PC-9 (cell line): ENCODE measurements around the gene INKA1. TPM values are rescaled to one million over a fixed set of nuclear protein-coding genes. Genes with fewer than 3 reads are reported as not detected.
A peak's percentile ranks its signal among the peaks of the same experiment; 100 is the strongest.
"Not testable (repeated sequence)": the region's sequence is repeated elsewhere in the genome, so short reads cannot be mapped to it uniquely, and the experiment has no call there.

Experiments used
- BruUV-seq: library from RNA; stranded (reverse); fragments of 400-500 nt; replicated peaks from 2 replicates; lab custom pipeline; 2021; lab: Mats Ljungman, UMichigan
- CTCF ChIA-PET: fragments of 300-600 bp; sonication (Branson Sonifier 250); formaldehyde crosslinking; loops from one replicate; lab custom pipeline; 2022; ENCODE audit warnings: antibody characterized with exemption; lab: Charles Lee
- POLR2A ChIA-PET: fragments of 300-600 bp; sonication (Branson Sonifier 250); formaldehyde crosslinking; loops from one replicate; lab custom pipeline; 2022; ENCODE audit warnings: antibody characterized with exemption; ENCODE audit not compliant: unreplicated experiment; lab: Charles Lee
- DNase-seq, 2 experiments: peaks; one replicate each; pipeline versions ENCODE4 v3.0.0 to v3.0.0-alpha.2; 2015 to 2022; ENCODE audit warnings: mixed read lengths in 1 of 2
- H2AFZ ChIP-seq: fragments of 200-600 bp; sonication (generic); 2 replicates; pipeline ENCODE4 v1.8.1; 2017; ENCODE audit warnings: antibody characterized with exemption
- H3F3A ChIP-seq: fragments of 200-600 bp; sonication (generic); 2 replicates; pipeline ENCODE4 v1.8.1; 2017; ENCODE audit warnings: antibody characterized with exemption, mild to moderate bottlenecking, low read depth; ENCODE audit not compliant: insufficient read depth
- H3K27ac ChIP-seq: fragments of 200-600 bp; sonication (generic); 2 replicates; pipeline ENCODE4 v1.6.1; 2016; ENCODE audit warnings: mixed run types
- H3K27me3 ChIP-seq: fragments of 200-600 bp; sonication (generic); 2 replicates; pipeline ENCODE4 v1.6.1; 2016; ENCODE audit warnings: low read depth, mixed run types; ENCODE audit not compliant: insufficient read depth
- H3K36me3 ChIP-seq: fragments of 200-600 bp; sonication (generic); 2 replicates; pipeline ENCODE4 v1.6.1; 2016; ENCODE audit warnings: low read depth, mixed run types
- H3K4me1 ChIP-seq: fragments of 200-600 bp; sonication (generic); replicated peaks from 2 replicates; pipeline ENCODE4 v1.6.1; 2016; ENCODE audit warnings: mixed run types; ENCODE audit not compliant: insufficient read depth
- H3K4me2 ChIP-seq: fragments of 200-600 bp; sonication (generic); 2 replicates; pipeline ENCODE4 v1.6.1; 2017; ENCODE audit warnings: mixed run types
- H3K4me3 ChIP-seq: fragments of 200-600 bp; sonication (generic); 2 replicates; pipeline ENCODE4 v1.6.1; 2016; ENCODE audit warnings: mixed run types
- H3K79me2 ChIP-seq: fragments of 200-600 bp; sonication (generic); 2 replicates; pipeline ENCODE4 v1.6.1; 2017; ENCODE audit warnings: low read depth, mixed run types
- H3K9me2 ChIP-seq: fragments of 200-600 bp; sonication (generic); 2 replicates; pipeline ENCODE4 v1.8.1; 2017; ENCODE audit warnings: mild to moderate bottlenecking; ENCODE audit not compliant: insufficient read depth
- H3K9me3 ChIP-seq: fragments of 200-600 bp; sonication (generic); 2 replicates; pipeline ENCODE4 v1.8.1; 2016; ENCODE audit warnings: low read depth; ENCODE audit not compliant: insufficient read depth
- H4K20me1 ChIP-seq: fragments of 200-600 bp; sonication (generic); 2 replicates; pipeline ENCODE4 v1.8.1; 2017; ENCODE audit not compliant: insufficient read depth
- CTCF ChIP-seq: fragments of 200-600 bp; sonication (generic); conservative IDR thresholded peaks from 2 replicates; pipeline ENCODE4 v1.6.1; 2017; ENCODE audit warnings: mixed run types, antibody characterized with exemption, mild to moderate bottlenecking, moderate library complexity
- EZH2 ChIP-seq: fragments of 200-600 bp; sonication (generic); IDR thresholded peaks from 2 replicates; pipeline ENCODE4 v1.8.0; 2017; ENCODE audit warnings: antibody characterized with exemption, low read depth
- intact Hi-C: fragments of 100-400 bp; cut with micrococcal nuclease; formaldehyde crosslinking; loops from one replicate; pipeline ENCODE4 v1.10.0; 2022; ENCODE audit not compliant: unreplicated experiment
- total RNA-seq: library from RNA; stranded (reverse); gene quantifications from 2 replicates; pipeline ENCODE4 v1.2.3, GENCODE V29; 2021

Gene INKA1
- total RNA-seq, 1 experiment from 2014 or later, result not detected

DNA sequence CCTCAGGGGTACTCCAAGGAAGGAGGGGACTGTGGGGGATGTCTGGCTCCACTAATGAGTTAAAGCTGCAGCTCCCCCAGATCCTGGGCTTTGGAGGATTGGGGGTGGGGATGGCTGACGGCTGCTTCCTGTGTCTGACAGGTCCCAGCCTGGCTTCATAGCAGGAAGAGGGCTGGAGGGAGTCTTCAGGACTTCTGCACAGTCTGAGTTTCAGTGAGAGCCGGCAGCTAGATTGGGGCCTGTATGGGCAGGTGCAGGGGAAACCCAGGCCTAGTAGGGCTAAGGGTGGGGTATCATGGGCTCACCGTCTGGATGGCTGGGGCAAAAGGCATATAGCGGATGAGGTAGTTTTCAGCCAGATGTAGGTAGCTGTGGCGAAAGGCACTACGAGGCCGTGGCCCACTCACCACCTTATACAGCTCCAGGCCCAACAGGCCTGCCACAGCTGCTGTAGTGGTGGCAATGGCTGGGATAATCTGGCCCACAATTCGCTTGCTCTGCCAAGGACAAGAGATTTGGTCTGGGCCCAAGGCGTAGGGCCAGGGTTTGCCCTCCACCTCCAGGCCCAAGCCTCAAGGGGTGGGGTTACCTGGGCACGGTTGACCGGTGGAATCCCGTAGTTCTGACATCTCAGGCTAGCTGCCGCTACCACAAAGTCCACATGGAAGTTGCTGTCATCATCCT lies 4.5 kb downstream of the INKA1 start:
- no peak for DNase-seq
- H3K4me3 ChIP-seq, result no peak overlapping the region
- peaks cover 9% of the 10 kb centered on the region for H3K27me3 ChIP-seq
- no peaks in the 10 kb centered on the region for H3K36me3 ChIP-seq
- H4K20me1 ChIP-seq, result no peaks in the 10 kb centered on the region; the same call in 1 of the 2 replicates
- H3K4me2 ChIP-seq, result no peak overlapping the region
- TF ChIP-seq CTCF (no peak), EZH2 (no peak)
- H2AFZ ChIP-seq, result no peak overlapping the region
- POLR2A ChIA-PET, result no interaction called here
- H3K9me3 ChIP-seq, result no peaks in the 10 kb centered on the region
- no peaks in the 10 kb centered on the region for H3K79me2 ChIP-seq
- CTCF ChIA-PET, result no interaction called here
- BruUV-seq, result no TSS peak
- no peak overlapping the region for H3K27ac ChIP-seq
- intact Hi-C loops, result no loop called here
- H3K9me2 ChIP-seq, result no peaks in the 10 kb centered on the region
- H3K4me1 ChIP-seq, result no peaks in the 10 kb centered on the region
- no peaks in the 10 kb centered on the region; the same call in 1 of the 2 replicates for H3F3A ChIP-seq

DNA sequence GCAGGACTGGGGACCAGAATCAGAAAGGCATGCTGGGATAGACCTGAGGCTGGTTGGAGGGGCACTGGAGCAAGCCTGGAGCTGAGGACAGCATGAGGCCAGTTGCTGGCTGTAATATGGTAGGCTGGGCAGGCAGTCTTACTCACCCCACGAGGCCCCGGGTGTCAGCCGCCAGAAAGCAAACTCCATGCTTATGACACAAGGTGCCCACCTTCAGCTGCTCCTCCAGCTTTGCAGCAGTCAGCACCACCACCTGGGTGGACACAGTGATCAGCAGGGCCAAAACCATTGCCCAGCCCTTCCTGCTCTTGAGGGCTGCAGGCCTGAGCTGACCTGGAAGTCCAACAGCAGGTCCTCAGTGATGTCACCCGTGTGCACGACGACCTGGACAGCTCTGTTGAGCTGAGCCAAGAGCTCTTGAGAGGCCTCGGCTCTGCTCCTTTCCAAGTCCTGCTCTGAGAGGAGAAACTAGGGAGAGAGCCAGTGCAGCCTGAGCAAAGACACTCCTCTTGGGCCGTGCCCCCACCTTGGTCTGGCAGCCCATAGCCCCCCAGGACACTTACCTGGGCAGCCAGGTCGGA lies 9.9 kb downstream of the INKA1 start:
- Histone ChIP-seq H2AFZ (no peak overlapping the region), H3F3A (no peaks in the 10 kb centered on the region), H3K9me3 (no peaks in the 10 kb centered on the region), H4K20me1 (no peaks in the 10 kb centered on the region), H3K9me2 (no peaks in the 10 kb centered on the region), H3K36me3 (no peaks in the 10 kb centered on the region), H3K27ac (no peak overlapping the region), H3K4me1 (no peaks in the 10 kb centered on the region), H3K27me3 (no peaks in the 10 kb centered on the region), H3K79me2 (no peaks in the 10 kb centered on the region), H3K4me3 (no peak overlapping the region), H3K4me2 (no peak overlapping the region)
- no peak for DNase-seq
- ChIA-PET POLR2A (no interaction called here), CTCF (interaction anchor here (0.8 to 1.0 kb wide), 3 partner anchors 10 to 13 kb away, joined by 3 to 5 read pairs (median 4); partner anchors contain the start of gene INKA1)
- TF ChIP-seq EZH2 (no peak), CTCF (no peak)
- no TSS peak for BruUV-seq
- intact Hi-C loops, result no loop called here

- TF ChIP-seq CTCF (no peak), EZH2 (no peak)
- ChIA-PET POLR2A (interaction anchor here (0.6 kb wide), 1 partner anchor 87 kb away, joined by 4 read pairs; no protein-coding TSS in a partner anchor), CTCF (interaction anchor here (0.8 kb wide), 2 partner anchors 10 to 13 kb away, joined by 4 to 5 read pairs; partner anchors contain the start of gene INKA1)
- Histone ChIP-seq H4K20me1 (no peaks in the 10 kb centered on the region), H3K4me1 (no peaks in the 10 kb centered on the region), H3K9me2 (no peaks in the 10 kb centered on the region), H3K36me3 (no peaks in the 10 kb centered on the region), H2AFZ (peak within 1 kb of the TSS; percentile 62; the same call in 1 of the 2 replicates), H3K4me2 (peak within 1 kb of the TSS; percentile 62), H3K79me2 (no peaks in the 10 kb centered on the region), H3F3A (no peaks in the 10 kb centered on the region), H3K27me3 (no peaks in the 10 kb centered on the region), H3K27ac (no peak within 1 kb of the TSS), H3K9me3 (no peaks in the 10 kb centered on the region), H3K4me3 (no peak within 1 kb of the TSS; the same call in 1 of the 2 replicates)
- intact Hi-C loops, result no loop called here
- peak in 1 of 2 experiments; percentile 49 for DNase-seq
- no TSS peak for BruUV-seq
Observed at GRCh38 chr3:49813497-49814174, 10.6 kb downstream of the INKA1 start, which contains the start of gene UBA7. Gene UBA7, minus strand, starts transcription at chr3:49813953. Its CDS starts 166 bp downstream, at chr3:49813787.

- H2AFZ ChIP-seq, H3K9me3 ChIP-seq, H3F3A ChIP-seq, H3K9me2 ChIP-seq, H3K4me1 ChIP-seq, CTCF ChIA-PET, intact Hi-C loops, H3K4me2 ChIP-seq, H4K20me1 ChIP-seq, H3K79me2 ChIP-seq, H3K27me3 ChIP-seq, BruUV-seq, H3K27ac ChIP-seq, H3K4me3 ChIP-seq, H3K36me3 ChIP-seq, DNase-seq: not testable (repeated sequence)
- POLR2A ChIA-PET, result interaction anchor here (0.7 kb wide), 1 partner anchor 148 kb away, joined by 3 read pairs; no protein-coding TSS in a partner anchor
Observed at GRCh38 chr3:49823131-49823530, 20.1 kb downstream of the INKA1 start.
